ENCODE data around the gene PRPSAP1. TPM values are rescaled to one million over a fixed set of nuclear protein-coding genes. Genes with fewer than 3 reads are reported as not detected.
A peak's percentile ranks its signal among the peaks of the same experiment; 100 is the strongest.

Gene PRPSAP1
- total and polyA plus RNA-seq, 2 of the 8 experiments (the other 6 are each of a cell fraction or from before 2014, with no cell fraction given): 32.0 to 54.2 TPM

DNA sequence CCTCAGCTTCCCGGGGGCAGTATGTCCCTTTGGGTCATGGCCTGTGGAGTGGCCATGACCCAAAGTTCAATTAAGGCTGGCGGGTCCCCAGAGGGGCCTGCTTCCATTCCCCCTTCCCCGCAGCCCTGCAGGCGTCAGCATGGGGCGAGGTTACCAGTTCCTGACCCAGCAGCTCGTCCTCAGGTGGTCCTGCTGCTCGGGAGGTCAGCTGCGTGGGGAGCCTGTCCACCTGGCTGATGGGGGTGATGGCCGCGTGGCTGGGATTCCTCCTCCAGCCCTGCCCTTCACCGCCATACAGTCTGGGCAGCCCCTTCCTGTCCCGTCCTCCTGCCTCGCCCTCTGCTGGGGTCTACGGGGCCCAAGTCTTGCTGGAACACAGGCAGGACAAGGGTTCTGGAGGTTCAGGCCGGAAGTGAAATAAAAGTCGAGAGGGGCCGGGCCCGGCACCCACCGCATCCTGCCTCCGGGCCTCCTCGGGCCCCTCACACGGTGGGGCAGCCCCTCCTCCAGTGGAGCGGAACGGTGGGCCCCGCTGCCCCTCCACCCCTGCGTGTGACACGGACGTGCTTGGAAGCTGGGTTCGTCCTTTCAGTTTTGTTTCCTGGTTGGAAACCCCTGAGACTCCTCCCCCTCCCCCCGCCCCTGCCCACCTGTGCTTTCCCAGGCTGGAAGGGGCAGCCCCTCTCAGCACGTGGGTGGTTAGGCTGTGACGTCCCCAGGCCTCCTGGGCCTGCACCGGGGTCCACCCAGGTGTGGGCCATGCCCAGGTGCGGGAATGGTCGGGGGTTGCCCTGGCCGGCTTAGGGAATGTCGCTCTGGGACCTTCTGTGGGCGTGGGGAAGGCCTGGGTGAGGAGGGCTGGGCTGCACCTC, 81.8 kb downstream of the PRPSAP1 start:
- H3K23me2 ChIP-seq (ENCODE audit: low read depth, low read length): no peaks in the 10 kb centered on the region
- H3K56ac ChIP-seq (replicated peaks; ENCODE audit: insufficient read length, low read depth, low read length): no peak overlapping the region
- H3K14ac ChIP-seq (ENCODE audit: insufficient read length): no peak overlapping the region
- no peaks in the 10 kb centered on the region for H3K36me3 ChIP-seq (ENCODE audit: control insufficient read depth in 2 of 4, insufficient read depth in 4 of 4, low read length in 3 of 4)
- peaks cover 5 to 23% (median 17%) of the 10 kb centered on the region in 4 experiments for H3K4me1 ChIP-seq (replicated peaks in 1 of 4; ENCODE audit: control insufficient read depth in 3 of 4, insufficient read depth in 4 of 4, low read length in 3 of 4)
- peak overlapping the region; percentile 97 for H3K4ac ChIP-seq (replicated peaks; ENCODE audit: insufficient read length, low read depth, low read length)
- FAIRE-seq (no peak), DNase-seq (ENCODE audit: low read depth in 1 of 2, low spot score in 2 of 2) (peak in 1 of 2 experiments; percentile 67)
- H2BK120ac ChIP-seq (replicated peaks; ENCODE audit: low read depth, low read length): no peak overlapping the region
- WGBS, 2 experiments (ENCODE audit: extremely low coverage in 1 of 2, insufficient coverage in 1 of 2, insufficient read length in 1 of 2, insufficient replicate concordance in 2 of 2, low coverage in 1 of 2, low lambda C conversion rate in 2 of 2, missing lambda C conversion rate in 1 of 2): 74% methylated on average over 25 of the region's 38 CpGs; no CpG with 5 or more reads in 1 of the 2 experiments
- peak overlapping the region; percentile 82 for H2BK15ac ChIP-seq (ENCODE audit: low read length)
- POLR2A ChIA-PET (ENCODE audit: partially characterized antibody): interaction anchor here (1.2 to 3.1 kb wide), 7 partner anchors 10 to 187 kb away, joined by 4 to 12 read pairs (median 5); no protein-coding TSS in a partner anchor
- peak overlapping the region; percentile 0 for H4K5ac ChIP-seq (ENCODE audit: insufficient read length, low read depth, low read length)
- H2AFZ ChIP-seq (ENCODE audit: low read length): no peak overlapping the region
- CTCF ChIA-PET (ENCODE audit: partially characterized antibody): interaction anchor here (0.6 to 6.2 kb wide), 14 partner anchors 9 to 411 kb away, joined by 3 to 63 read pairs (median 3); partner anchors contain the start of gene RNF157
- peak overlapping the region; percentile 58; the same call in 1 of the 2 replicates for H2BK5ac ChIP-seq (ENCODE audit: low read depth, low read length)
- H3K9ac ChIP-seq (replicated peaks in 1 of 4; ENCODE audit: extremely low read depth in 1 of 4, low read depth in 3 of 4, low read length in 3 of 4): peak overlapping the region in 1 of 4 experiments; percentile 34; a peak in 1 of 7 replicates
- H3K27me3 ChIP-seq (replicated peaks in 1 of 4; ENCODE audit: control insufficient read depth in 3 of 4, extremely low read depth in 1 of 4, insufficient read depth in 3 of 4, low read length in 3 of 4): no peaks in the 10 kb centered on the region
- no peaks in the 10 kb centered on the region for H3K9me3 ChIP-seq (ENCODE audit: insufficient read depth in 2 of 2, low read depth in 1 of 2, low read length in 1 of 2)
- peak overlapping the region; percentile 91 for H4K91ac ChIP-seq (replicated peaks; ENCODE audit: insufficient read length, low read length)
- peak overlapping the region in 1 of 2 experiments; percentile 28; a peak in 1 of 4 replicates for H3K4me2 ChIP-seq (ENCODE audit: insufficient read depth in 1 of 2, low read depth in 2 of 2, low read length in 2 of 2)
- H2BK20ac ChIP-seq (ENCODE audit: low read length): no peak overlapping the region
- peak overlapping the region; percentile 43; the same call in 1 of the 2 replicates for H2BK12ac ChIP-seq (ENCODE audit: low read depth, low read length)
- H3K79me2 ChIP-seq (ENCODE audit: control insufficient read depth in 1 of 2, insufficient read depth in 2 of 2, low read length in 2 of 2): peaks cover under 1 to 16% of the 10 kb centered on the region in 2 experiments; a peak in 3 of 4 replicates
- peaks cover 2% of the 10 kb centered on the region; the same call in 1 of the 2 replicates for H3K79me1 ChIP-seq (ENCODE audit: low read depth, low read length)
- peak overlapping the region; percentile 43 for H3K27ac ChIP-seq (ENCODE audit: low read depth, low read length)
- H3K18ac ChIP-seq (ENCODE audit: extremely low read depth, low read length): peak overlapping the region; percentile 78
- H3K23ac ChIP-seq (ENCODE audit: insufficient read length): no peak overlapping the region
- peak overlapping the region; percentile 81 for H4K8ac ChIP-seq (ENCODE audit: extremely low read depth, insufficient read depth, low read length)
- no peak overlapping the region for H2AK5ac ChIP-seq (ENCODE audit: low read depth, low read length)
- no peak overlapping the region for H3K4me3 ChIP-seq (ENCODE audit: extremely low read depth in 1 of 4, insufficient read depth in 2 of 4, low read depth in 3 of 4, low read length in 4 of 4)
- H4K20me1 ChIP-seq (replicated peaks in 1 of 2; ENCODE audit: control insufficient read depth in 1 of 2, insufficient read depth in 2 of 2, low read length in 2 of 2): no peaks in the 10 kb centered on the region
- TF ChIP-seq RXRA (IDR thresholded peaks at IDR 0.05; ENCODE audit: insufficient read depth, low read depth, low read length): no peak
- TF ChIP-seq SRF (IDR thresholded peaks at IDR 0.05; ENCODE audit: low read depth, low read length): no peak
- no peak for TF ChIP-seq CBX5 (IDR thresholded peaks at IDR 0.05; ENCODE audit: low read depth, low read length)
- TF ChIP-seq BCL11A (IDR thresholded peaks at IDR 0.05; ENCODE audit: low read depth in 2 of 2, low read length in 2 of 2): no peak
- TF ChIP-seq ZNF274 (IDR thresholded peaks at IDR 0.05; ENCODE audit: borderline replicate concordance, extremely low read depth, low read length): no peak
- TF ChIP-seq TAF7 (optimal IDR thresholded peaks at IDR 0.05; ENCODE audit: borderline replicate concordance, low read depth, low read length): no peak
- TF ChIP-seq SP2 (IDR thresholded peaks at IDR 0.05; ENCODE audit: low read length): no peak
- TF ChIP-seq POLR2AphosphoS5 (IDR thresholded peaks at IDR 0.05; ENCODE audit: low read depth, low read length): peak; percentile 50
- no peak for TF ChIP-seq SAP30 (IDR thresholded peaks at IDR 0.05; ENCODE audit: insufficient read depth, insufficient replicate concordance, low read length)
